Measurements from ENCODE around the gene C16orf89. TPM values are rescaled to one million over a fixed set of nuclear protein-coding genes. Genes with fewer than 3 reads are reported as not detected.
"Not testable (repeated sequence)": the region's sequence is repeated elsewhere in the genome, so short reads cannot be mapped to it uniquely, and the experiment has no call there.

Gene C16orf89
- 1 to 10 TPM; 3.2 to 8.1 (median 5.2) TPM for polyA plus RNA-seq (ENCODE audit: insufficient read length in 4 of 4)

- no peak for DNase-seq (ENCODE audit: low read depth in 4 of 4, low spot score in 2 of 4)
These were observed at the start of gene C16orf89 for GRCh38 chr16:5065813-5066212. C16orf89 (minus strand) TSS chr16:5065956; CDS start chr16:5065908, 48 bp downstream.

DNA sequence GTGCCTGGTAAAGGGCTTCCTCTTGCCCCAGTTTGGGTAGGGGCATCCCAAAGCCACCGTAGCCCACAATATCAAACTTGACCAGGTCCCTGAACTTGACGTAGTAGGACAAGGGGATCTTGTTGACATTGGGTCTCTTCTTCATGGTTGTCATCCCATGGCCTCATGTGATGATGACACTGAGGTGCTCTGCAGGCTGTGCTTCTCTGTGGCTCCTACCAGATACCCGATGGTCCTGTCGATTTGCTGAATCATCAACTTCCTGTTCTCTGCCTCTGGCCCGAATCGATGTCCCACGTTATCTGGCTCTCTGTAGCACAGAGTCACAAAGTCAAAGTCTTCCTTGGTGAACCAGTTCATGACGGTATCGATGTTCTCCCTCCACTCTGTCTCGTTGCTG lies 45.2 kb upstream of the C16orf89 start:
- not testable (repeated sequence) for DNase-seq (ENCODE audit: low read depth in 4 of 4, low spot score in 2 of 4)

DNA sequence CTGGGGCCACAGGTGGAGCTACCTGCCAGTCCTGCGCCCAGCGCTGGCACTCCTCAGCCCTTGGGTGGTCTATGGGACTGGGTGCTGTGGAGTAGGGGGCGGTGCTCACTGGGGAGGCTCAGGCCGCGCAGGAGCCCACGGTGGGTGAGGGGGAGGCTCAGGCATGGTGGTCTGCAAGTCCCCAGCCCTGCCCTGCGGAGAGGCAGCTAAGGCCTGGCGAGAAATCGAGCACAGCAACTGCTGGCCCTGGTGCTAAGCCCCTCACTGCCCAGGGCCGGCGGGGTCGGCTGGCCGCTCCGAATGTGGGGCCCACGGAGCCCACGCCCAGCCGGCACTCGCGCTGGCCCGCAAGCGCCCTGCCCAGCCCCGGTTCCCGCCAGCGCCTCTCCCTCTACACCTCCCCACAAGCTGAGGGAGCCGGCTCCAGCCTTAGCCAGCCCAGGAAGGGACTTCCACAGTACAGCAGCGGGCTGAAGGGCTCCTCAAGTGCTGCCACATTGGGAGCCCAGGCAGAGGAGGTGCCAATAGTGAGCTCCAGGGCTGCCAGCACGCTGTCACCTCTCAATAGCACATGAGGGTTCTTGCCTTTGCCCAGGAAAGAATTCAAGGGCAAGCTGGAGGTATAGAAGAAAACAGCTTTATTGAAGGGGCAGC lies 42.9 kb upstream of the C16orf89 start:
- no peak for DNase-seq (ENCODE audit: low read depth in 4 of 4, low spot score in 2 of 4)

DNA sequence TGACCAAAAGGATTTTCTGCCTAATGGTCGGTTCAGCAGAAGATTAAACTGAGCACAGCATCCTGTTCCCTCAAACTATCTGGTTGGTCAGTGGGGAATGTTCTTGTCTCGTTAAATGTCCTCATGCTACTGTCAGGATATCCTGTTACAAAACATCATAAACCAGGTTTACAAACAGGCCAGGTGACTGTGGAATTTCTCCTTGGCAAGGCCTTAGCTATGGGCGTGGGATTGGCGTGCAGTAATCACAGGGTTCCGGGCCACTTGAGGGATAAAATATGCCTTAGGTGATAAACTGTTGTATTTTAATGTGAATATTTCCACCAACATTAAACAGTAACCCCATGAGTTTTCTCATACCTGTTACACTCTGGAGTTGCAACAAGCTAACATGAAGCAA lies 39.3 kb upstream of the C16orf89 start:
- not testable (repeated sequence) for DNase-seq (ENCODE audit: low read depth in 4 of 4, low spot score in 2 of 4)

- not testable (repeated sequence) for DNase-seq (ENCODE audit: low read depth in 4 of 4, low spot score in 2 of 4)
These were observed 37.7 kb upstream of the C16orf89 start for GRCh38 chr16:5103296-5104032.

- not testable (repeated sequence) for DNase-seq (ENCODE audit: low read depth in 4 of 4, low spot score in 2 of 4)
These were observed 33.4 kb upstream of the C16orf89 start for GRCh38 chr16:5099174-5099573.

DNA sequence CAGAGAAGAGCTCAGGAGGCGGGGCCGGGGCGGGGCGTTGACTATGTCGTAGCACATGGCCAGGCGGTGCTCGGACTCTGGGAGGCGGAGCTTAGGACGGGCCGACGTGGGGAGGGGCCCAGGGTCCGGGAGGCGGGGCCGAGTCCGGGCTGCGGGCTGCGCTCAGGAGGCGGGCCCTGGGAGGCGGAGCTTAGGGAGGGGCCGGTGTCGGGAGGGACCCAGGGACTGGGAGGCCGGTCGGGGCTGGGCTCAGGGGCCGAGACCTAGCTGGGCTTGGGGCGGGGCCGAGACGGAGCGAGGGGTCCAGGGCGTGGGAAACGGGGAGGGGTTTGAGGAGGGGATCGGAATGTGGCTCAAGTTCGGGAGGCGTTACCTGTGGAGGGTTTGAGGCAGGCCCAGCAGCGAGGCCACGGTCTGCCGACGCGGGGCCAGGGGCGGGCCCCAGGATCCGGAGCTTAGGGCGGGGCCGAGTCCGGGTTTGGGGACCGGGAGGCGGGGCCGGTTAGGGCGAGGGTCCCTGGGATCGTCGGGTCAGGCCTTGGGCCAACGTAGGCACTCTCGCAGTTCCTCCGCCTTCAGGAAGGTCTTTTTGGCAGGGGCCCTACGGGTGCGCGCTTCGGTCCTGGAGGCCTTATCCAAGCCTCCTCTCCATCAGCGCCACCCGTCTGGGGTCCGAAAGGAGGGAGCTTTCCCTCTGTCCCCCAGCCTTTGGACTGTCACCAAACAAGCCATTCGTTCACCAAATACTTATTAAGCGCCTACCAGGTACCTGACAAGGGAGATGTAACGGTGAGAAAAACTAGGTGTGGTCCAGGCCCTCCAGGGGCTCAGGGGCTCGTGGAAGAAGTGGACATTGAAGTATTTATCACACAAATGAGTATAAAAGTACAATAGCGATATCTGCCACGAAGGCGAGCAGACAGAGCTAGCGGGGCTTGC lies 32.7 kb upstream of the C16orf89 start:
- DNase-seq (ENCODE audit: low read depth in 4 of 4, low spot score in 2 of 4): peak in 3 of 4 donors; percentile 32 to 58 (median 56)

- peak; percentile 86 to 98 (median 94) for DNase-seq (ENCODE audit: low read depth in 4 of 4, low spot score in 2 of 4)
These were observed 31.9 kb upstream of the C16orf89 start, which contains the start of gene EEF2KMT for GRCh38 chr16:5097470-5098220. EEF2KMT (minus strand) TSS chr16:5097795; CDS start chr16:5097739, 56 bp downstream.

DNA sequence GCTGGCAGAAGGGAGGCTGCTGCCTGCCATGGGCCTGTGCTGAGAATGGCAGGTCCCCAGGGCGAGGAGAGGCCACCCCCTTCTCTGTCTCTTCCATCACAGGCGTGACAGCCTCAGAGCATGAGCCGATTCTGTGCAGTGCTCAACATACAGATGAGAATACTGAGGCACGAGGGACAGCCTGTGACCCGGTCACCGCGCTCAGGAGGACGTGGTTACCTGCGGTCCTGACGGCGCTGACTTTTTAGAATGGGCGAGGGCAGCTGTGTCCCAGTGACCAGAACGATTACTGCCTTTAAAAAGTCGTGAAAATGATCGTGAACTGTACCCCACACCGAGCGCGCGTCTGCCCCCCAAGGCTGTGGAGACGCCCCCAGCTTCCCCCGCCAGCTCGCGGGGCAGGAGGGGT lies 31.3 kb upstream of the C16orf89 start:
- DNase-seq (ENCODE audit: low read depth in 4 of 4, low spot score in 2 of 4): not testable (repeated sequence)

GRCh38 chr16:5096437-5097060 lies 30.8 kb upstream of the C16orf89 start:
- DNase-seq (ENCODE audit: low read depth in 4 of 4, low spot score in 2 of 4): not testable (repeated sequence)

GRCh38 chr16:5095145-5095830 lies 29.5 kb upstream of the C16orf89 start:
- DNase-seq (ENCODE audit: low read depth in 4 of 4, low spot score in 2 of 4): not testable (repeated sequence)

GRCh38 chr16:5093746-5094145 lies 28.0 kb upstream of the C16orf89 start:
- DNase-seq (ENCODE audit: low read depth in 4 of 4, low spot score in 2 of 4): not testable (repeated sequence)

DNA sequence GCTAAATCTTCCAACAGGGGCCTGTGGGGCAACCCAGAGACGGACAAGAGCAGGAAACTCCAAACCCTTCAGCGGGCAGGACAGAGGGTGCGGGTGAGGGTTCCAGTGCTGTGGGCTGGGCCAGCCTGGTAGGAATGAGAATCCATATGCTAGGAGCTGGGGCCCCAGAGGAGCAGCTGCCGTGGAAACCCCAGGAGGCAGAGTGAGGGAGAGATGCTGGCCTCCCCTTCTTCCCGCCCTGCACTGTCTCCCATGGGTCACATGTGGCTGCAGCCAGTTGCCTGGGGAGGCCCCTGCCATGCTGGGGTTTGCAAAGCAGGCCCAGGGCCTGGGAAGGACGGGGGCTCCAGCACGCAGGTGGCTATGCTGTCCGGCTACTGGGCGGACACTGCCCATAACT lies 27.3 kb upstream of the C16orf89 start:
- not testable (repeated sequence) for DNase-seq (ENCODE audit: low read depth in 4 of 4, low spot score in 2 of 4)

DNA sequence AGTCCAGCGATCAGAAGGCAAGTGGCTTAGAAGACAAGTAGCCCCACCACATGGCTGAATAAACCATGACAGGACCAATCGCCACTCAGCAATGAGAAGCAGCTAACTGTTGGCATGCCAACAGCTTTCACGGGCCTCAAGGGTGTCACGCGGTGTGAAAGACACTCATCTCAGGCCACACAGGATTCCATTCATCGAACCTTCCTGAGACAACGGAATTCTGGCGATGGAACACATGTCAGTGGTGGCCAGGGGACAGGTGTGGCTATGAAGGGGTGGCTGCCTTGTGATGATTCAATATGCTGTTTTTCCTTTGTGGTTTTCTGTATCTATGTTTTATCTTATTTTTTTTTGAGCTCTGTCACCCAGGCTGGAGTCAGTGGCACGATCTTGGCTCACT lies 24.8 kb upstream of the C16orf89 start:
- DNase-seq (ENCODE audit: low read depth in 4 of 4, low spot score in 2 of 4): not testable (repeated sequence)

- DNase-seq (ENCODE audit: low read depth in 4 of 4, low spot score in 2 of 4): not testable (repeated sequence)
These were observed 24.3 kb upstream of the C16orf89 start for GRCh38 chr16:5089911-5090555.

- not testable (repeated sequence) for DNase-seq (ENCODE audit: low read depth in 4 of 4, low spot score in 2 of 4)
These were observed 23.2 kb upstream of the C16orf89 start for GRCh38 chr16:5088936-5089335.

- not testable (repeated sequence) for DNase-seq (ENCODE audit: low read depth in 4 of 4, low spot score in 2 of 4)
These were observed 22.5 kb upstream of the C16orf89 start for GRCh38 chr16:5088086-5088790.

DNA sequence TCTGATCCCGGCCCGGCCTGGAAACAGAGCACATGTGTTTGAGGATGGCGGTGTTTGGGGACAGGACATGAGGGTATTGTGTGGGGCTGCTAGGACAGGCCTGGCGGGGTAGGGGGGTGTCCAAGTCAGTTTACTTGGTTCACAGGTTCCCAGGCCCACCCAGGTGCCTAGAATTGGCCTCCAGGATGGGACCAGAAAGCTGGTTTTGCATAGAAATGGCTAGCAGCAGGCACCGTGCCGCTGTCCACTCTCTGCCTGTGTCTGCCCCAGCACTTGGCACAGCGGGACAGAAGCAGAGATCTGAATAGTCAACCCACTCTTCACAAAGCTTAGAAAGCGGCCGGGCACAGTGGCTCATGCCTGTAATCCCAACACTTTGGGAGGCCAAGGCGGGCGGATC lies 20.0 kb upstream of the C16orf89 start:
- DNase-seq (ENCODE audit: low read depth in 4 of 4, low spot score in 2 of 4): not testable (repeated sequence)
